Stimulated activated CD4-positive, alpha-beta T cell treated with anti-CD3 and anti-CD28 coated beads, Interleukin-2, amount 100 ng/mL, for 48 hours (primary cell): ENCODE results near the gene SRD5A1.

Experiments used
- DNase-seq, 2 donors: peaks; one replicate each; pipeline ENCODE4 v3.0.0-alpha.2; 2020

SRD5A1 gene

GRCh38 chr5:6686915-6687409, 53.7 kb downstream of the SRD5A1 start:
- no peak for DNase-seq

GRCh38 chr5:6687505-6687904, 54.3 kb downstream of the SRD5A1 start:
- DNase-seq, result no peak

- DNase-seq, result no peak
These were observed 59.7 kb downstream of the SRD5A1 start for GRCh38 chr5:6692906-6693305.

- DNase-seq, result no peak
These were observed 65.5 kb downstream of the SRD5A1 start for GRCh38 chr5:6698696-6699095.

- DNase-seq, result no peak
These were observed 66.1 kb downstream of the SRD5A1 start for GRCh38 chr5:6699357-6699756.

- DNase-seq, result no peak
These were observed 66.9 kb downstream of the SRD5A1 start for GRCh38 chr5:6700074-6700684.

GRCh38 chr5:6700685-6701355, 67.6 kb downstream of the SRD5A1 start:
- DNase-seq, result no peak

- DNase-seq, result no peak
These were observed 68.3 kb downstream of the SRD5A1 start for GRCh38 chr5:6701491-6701890.

GRCh38 chr5:6702633-6703032, 69.4 kb downstream of the SRD5A1 start:
- DNase-seq, result no peak

- DNase-seq, result no peak
These were observed 70.6 kb downstream of the SRD5A1 start for GRCh38 chr5:6703806-6704205.

- no peak for DNase-seq
These were observed 71.2 kb downstream of the SRD5A1 start for GRCh38 chr5:6704361-6704851.

GRCh38 chr5:6705088-6705487, 71.8 kb downstream of the SRD5A1 start:
- no peak for DNase-seq

GRCh38 chr5:6705959-6706358, 72.7 kb downstream of the SRD5A1 start:
- DNase-seq, result no peak

- DNase-seq, result no peak
These were observed 74.6 kb downstream of the SRD5A1 start for GRCh38 chr5:6707852-6708251.

- no peak for DNase-seq
These were observed 75.6 kb downstream of the SRD5A1 start for GRCh38 chr5:6708814-6709213.

- DNase-seq, result no peak
These were observed 76.8 kb downstream of the SRD5A1 start for GRCh38 chr5:6710070-6710469.

- DNase-seq, result no peak
These were observed 77.5 kb downstream of the SRD5A1 start for GRCh38 chr5:6710551-6711318.

GRCh38 chr5:6711409-6712141, 78.3 kb downstream of the SRD5A1 start:
- DNase-seq, result no peak

- DNase-seq, result peak; percentile 35 to 42
These were observed 78.9 kb downstream of the SRD5A1 start for GRCh38 chr5:6712142-6712576.

GRCh38 chr5:6712577-6713273, 79.5 kb downstream of the SRD5A1 start:
- peak; percentile 94 to 96 for DNase-seq

GRCh38 chr5:6713274-6714225, 80.3 kb downstream of the SRD5A1 start, which contains the start of gene TENT4A:
TENT4A (plus strand) TSS chr5:6713432; CDS start chr5:6713984, 552 bp downstream.
- DNase-seq, result no peak
